Activated CD4-positive, CD25-positive, alpha-beta regulatory T cell treated with anti-CD3 and anti-CD28 coated beads, Interleukin-2, amount 50 U/mL, for 16 hours (primary cell): ENCODE results near the gene TMEM256.

ENCODE experiments used
- DNase-seq: peaks from one replicate; pipeline ENCODE4 v3.0.0-alpha.2; 2020; ENCODE audit warnings: low read depth, low spot score

Gene TMEM256

GRCh38 chr17:7429722-7430121, 25.8 kb upstream of the TMEM256 start:
- DNase-seq, result no peak

- DNase-seq, result no peak
Observed at GRCh38 chr17:7428557-7428956, 24.7 kb upstream of the TMEM256 start, which contains the start of gene SPEM3. Gene SPEM3 (plus strand): TSS chr17:7428857. CDS start chr17:7428903, 46 bp downstream.

GRCh38 chr17:7427549-7427948, 23.7 kb upstream of the TMEM256 start:
- no peak for DNase-seq

- no peak for DNase-seq
Observed at GRCh38 chr17:7426896-7427489, 23.1 kb upstream of the TMEM256 start.

GRCh38 chr17:7426203-7426863, 22.4 kb upstream of the TMEM256 start:
- DNase-seq, result no peak

GRCh38 chr17:7425756-7426155, 21.9 kb upstream of the TMEM256 start:
- DNase-seq, result no peak

GRCh38 chr17:7425316-7425715, 21.4 kb upstream of the TMEM256 start, which contains the start of gene SPEM2:
Gene SPEM2 (plus strand): TSS chr17:7425616. CDS start chr17:7425689, 73 bp downstream.
- DNase-seq, result no peak

- no peak for DNase-seq
Observed at GRCh38 chr17:7423679-7424078, 19.8 kb upstream of the TMEM256 start.

GRCh38 chr17:7421186-7421585, 17.3 kb upstream of the TMEM256 start:
- DNase-seq, result no peak

- DNase-seq, result no peak
Observed at GRCh38 chr17:7419819-7420610, 16.1 kb upstream of the TMEM256 start, which contains the start of gene SPEM1. Gene SPEM1 (plus strand): TSS chr17:7420324. CDS start chr17:7420385, 61 bp downstream.

GRCh38 chr17:7418472-7419152, 14.7 kb upstream of the TMEM256 start:
- DNase-seq, result no peak

GRCh38 chr17:7417056-7417655, 13.3 kb upstream of the TMEM256 start:
- DNase-seq, result no peak

GRCh38 chr17:7416323-7416722, 12.4 kb upstream of the TMEM256 start:
- DNase-seq, result no peak

GRCh38 chr17:7415784-7416183, 11.9 kb upstream of the TMEM256 start:
- no peak for DNase-seq

- DNase-seq, result no peak
Observed at GRCh38 chr17:7414837-7415236, 10.9 kb upstream of the TMEM256 start.

GRCh38 chr17:7413346-7413985, 9.6 kb upstream of the TMEM256 start:
- DNase-seq, result no peak

GRCh38 chr17:7411427-7411750, 7.5 kb upstream of the TMEM256 start:
- no peak for DNase-seq

- no peak for DNase-seq
Observed at GRCh38 chr17:7410634-7411426, 6.9 kb upstream of the TMEM256 start.

GRCh38 chr17:7409716-7410115, 5.8 kb upstream of the TMEM256 start:
- DNase-seq, result no peak

- no peak for DNase-seq
Observed at GRCh38 chr17:7408863-7409262, 5.0 kb upstream of the TMEM256 start.
